ENCODE measurements around the gene ARHGEF39. TPM values are rescaled to one million over a fixed set of nuclear protein-coding genes. Genes with fewer than 3 reads are reported as not detected.

Gene ARHGEF39, protein sequence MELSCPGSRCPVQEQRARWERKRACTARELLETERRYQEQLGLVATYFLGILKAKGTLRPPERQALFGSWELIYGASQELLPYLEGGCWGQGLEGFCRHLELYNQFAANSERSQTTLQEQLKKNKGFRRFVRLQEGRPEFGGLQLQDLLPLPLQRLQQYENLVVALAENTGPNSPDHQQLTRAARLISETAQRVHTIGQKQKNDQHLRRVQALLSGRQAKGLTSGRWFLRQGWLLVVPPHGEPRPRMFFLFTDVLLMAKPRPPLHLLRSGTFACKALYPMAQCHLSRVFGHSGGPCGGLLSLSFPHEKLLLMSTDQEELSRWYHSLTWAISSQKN
- 13.3 to 18.5 TPM (median 16.1 TPM) in 5 replicates for total RNA-seq (2022; extraction: Qiagen RNA extraction)

DNA sequence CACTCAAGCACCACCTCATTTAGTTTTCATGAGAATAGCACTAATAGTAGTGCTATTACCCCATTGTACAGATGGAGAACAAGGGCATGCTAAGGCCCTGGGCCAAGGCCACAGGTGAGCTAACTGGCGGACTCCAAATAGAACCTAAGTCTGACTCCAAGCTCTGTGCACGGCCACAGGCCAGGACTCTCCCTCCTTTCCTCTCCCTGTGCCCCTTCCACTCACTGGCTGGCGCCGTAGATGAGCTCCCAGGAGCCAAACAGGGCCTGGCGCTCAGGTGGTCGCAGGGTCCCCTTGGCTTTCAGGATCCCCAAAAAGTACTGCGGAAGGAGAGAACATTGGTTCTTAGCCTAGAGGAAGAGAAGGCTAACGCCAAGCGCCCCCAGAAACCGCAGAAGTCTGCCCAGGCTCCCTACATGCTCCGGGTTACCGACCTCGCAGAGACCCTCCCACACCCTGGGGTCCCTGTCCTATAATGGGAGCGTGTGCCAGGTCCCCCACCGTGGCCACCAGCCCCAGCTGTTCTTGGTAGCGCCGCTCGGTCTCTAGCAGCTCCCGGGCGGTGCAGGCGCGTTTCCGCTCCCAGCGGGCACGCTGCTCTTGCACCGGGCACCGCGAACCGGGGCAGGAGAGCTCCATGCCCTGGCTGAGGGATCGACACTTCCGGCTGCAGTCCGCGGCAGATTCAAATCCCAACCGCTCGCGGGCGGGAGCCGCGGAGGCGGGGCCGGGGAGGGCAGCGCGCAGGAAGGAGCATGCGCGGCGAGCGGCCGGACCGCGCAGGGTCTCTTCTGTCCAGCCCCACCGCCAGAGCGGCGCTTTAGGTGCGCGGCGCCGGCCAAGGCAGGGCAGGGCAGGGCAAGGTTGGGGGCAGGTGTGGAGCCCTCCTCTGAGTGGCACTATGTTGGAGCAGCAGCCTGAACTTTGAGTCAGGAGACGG lies at the start of gene ARHGEF39:
TSS of gene ARHGEF39 (minus strand) at position 665 of the 940 bp plus-strand sequence. CDS start at position 639, 26 bp downstream.

GRCh38 chr9:35689542-35690293 lies 24.7 kb upstream of the ARHGEF39 start, which contains the start of gene TPM2:
Gene TPM2, minus strand, starts transcription at chr9:35689925. Its CDS starts 108 bp downstream, at chr9:35689817.

DNA sequence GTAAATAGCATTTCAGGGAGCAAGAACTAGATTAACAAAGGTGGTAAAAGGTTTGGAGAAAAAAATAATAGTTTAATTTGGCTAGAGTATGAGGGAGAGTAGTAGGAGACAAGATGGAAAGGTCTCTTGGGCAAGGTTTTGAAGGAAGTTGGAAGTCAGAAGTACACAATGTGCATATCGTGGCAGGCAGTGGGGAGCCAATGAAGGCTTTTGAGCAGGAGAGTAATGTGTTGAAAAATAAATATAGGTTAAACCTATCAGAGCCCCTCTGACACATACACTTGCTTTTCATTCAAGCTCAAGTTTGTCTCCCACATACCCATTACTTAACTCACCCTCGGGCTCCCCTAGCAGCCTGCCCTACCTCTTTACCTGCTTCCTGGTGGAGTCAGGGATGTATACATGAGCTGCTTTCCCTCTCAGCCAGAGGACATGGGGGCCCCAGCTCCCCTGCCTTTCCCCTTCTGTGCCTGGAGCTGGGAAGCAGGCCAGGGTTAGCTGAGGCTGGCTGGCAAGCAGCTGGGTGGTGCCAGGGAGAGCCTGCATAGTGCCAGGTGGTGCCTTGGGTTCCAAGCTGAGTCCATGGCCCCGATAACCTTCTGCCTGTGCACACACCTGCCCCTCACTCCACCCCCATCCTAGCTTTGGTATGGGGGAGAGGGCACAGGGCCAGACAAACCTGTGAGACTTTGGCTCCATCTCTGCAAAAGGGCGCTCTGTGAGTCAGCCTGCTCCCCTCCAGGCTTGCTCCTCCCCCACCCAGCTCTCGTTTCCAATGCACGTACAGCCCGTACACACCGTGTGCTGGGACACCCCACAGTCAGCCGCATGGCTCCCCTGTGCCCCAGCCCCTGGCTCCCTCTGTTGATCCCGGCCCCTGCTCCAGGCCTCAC lies 8.4 kb upstream of the ARHGEF39 start, which contains the start of gene CA9:
TSS of gene CA9 (plus strand) at position 797 of the 893 bp plus-strand sequence. CDS start at position 829, 32 bp downstream.

DNA sequence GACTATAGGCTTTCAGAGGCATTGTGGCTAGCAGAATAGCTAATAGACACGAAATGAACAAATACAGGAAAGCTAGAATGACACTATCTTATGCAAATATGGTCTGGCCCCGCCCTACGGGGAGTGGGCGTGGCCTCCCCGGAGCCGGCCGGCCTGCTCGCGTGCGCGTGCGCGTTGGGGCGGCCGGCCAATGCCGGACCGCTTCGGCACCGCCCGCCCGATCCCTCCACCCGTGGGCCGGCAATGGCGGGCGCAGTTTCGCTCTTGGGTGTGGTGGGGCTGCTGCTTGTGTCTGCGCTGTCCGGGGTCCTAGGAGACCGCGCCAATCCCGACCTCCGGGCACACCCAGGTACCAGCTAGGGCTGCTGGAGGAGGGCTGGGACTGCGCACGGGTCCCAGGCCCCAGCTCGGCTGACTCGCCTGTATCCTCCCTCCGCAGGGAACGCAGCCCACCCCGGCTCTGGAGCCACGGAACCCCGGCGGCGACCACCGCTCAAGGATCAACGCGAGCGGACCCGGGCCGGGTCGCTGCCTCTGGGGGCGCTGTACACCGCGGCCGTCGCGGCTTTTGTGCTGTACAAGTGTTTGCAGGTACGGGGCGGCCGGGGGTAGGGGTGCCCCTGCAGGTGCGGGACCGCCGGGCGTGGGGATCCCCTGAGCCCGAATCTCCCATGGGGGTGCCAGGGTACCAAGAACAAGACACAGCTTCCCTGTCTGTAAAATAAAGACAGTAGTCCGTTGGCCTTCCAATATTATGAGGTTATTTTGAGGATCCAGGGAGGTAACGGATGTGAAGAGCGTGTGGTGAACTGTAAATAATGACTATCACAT lies 6.6 kb downstream of the ARHGEF39 start, which contains the start of gene CCDC107:
TSS of gene CCDC107 (plus strand) at position 156 of the 831 bp plus-strand sequence. CDS start at position 244, 88 bp downstream.

GRCh38 chr9:35657546-35658136 lies 7.4 kb downstream of the ARHGEF39 start, which contains the start of gene RMRP:
Gene RMRP, minus strand, starts transcription at chr9:35658019.

DNA sequence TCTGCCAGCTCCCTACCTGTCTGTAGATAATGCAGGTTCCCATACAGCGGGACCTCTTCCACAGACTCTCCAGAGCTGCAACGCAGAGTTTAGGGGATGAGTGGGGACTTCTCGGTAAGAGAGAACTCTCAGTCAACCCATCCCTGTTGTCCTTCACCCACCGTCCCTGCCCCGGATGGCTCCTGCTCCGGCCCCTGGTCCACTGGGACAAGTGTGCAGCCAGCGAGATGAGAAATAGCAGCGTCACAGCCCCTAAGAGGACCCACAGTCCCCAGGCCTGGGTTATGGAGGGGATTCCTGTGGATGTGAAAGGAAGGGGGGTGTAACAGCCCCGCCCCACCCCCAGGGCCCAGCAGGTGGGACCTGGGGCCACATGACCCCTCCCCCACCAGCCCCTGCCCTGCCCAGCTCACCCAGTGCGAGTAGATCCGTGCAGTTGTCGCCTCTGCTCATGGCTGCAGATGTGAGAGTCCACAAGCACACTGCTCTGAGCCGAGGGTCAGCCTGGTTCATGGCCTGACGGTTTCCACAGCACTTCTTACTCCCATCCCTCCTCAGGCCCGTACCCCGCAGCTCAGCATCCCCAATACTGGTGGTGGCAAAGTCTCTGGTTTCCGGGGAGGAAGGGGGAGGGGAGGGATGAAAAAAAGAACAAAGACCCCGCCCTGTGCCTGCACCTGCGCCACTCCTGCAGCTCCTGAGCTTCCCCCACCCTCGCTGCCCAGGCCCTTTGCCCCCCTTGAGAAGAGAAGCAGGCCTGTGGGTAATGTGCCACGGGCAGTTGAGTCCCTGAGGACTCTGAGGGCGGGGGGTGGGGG lies 14.4 kb downstream of the ARHGEF39 start, which contains the start of gene SIT1:
TSS of gene SIT1 (minus strand) at position 591 of the 818 bp plus-strand sequence. CDS start at position 513, 78 bp downstream.

GRCh38 chr9:35618325-35618727 lies 46.7 kb downstream of the ARHGEF39 start, which contains the start of gene CD72:
Gene CD72, minus strand, starts transcription at chr9:35618413. Its CDS starts 110 bp downstream, at chr9:35618303.

Other genes starting within 250 kb of the ARHGEF39 start
- gene RUSC2, start 175.1 kb downstream of the ARHGEF39 start, total RNA-seq (2022; extraction: Qiagen RNA extraction), result 24.4 to 34.4 TPM (median 34.1 TPM) in 5 replicates
- 25.8 to 30.3 TPM (median 29.8 TPM) in 5 replicates for gene TESK1, start 59.9 kb downstream of the ARHGEF39 start, total RNA-seq (2022; extraction: Qiagen RNA extraction)
- 0.14 to 0.36 TPM (median 0.23 TPM) in 3 of 5 replicates, not detected in the others for gene CD72, start 46.8 kb downstream of the ARHGEF39 start, total RNA-seq (2022; extraction: Qiagen RNA extraction)
- not detected in 5 replicates for gene SIT1, start 14.3 kb downstream of the ARHGEF39 start, total RNA-seq (2022; extraction: Qiagen RNA extraction)
- 8.1 to 20.9 TPM (median 15.0 TPM) in 4 of 5 replicates, not detected in the other for gene RMRP, start 7.2 kb downstream of the ARHGEF39 start, total RNA-seq (2022; extraction: Qiagen RNA extraction)
- gene CCDC107, start 6.9 kb downstream of the ARHGEF39 start, total RNA-seq (2022; extraction: Qiagen RNA extraction), result 25.1 to 32.0 TPM (median 29.7 TPM) in 5 replicates
- gene CA9, start 8.7 kb upstream of the ARHGEF39 start, total RNA-seq (2022; extraction: Qiagen RNA extraction), result 4.2 to 8.9 TPM (median 6.4 TPM) in 5 replicates
- gene TPM2, start 24.7 kb upstream of the ARHGEF39 start, total RNA-seq (2022; extraction: Qiagen RNA extraction), result 632 to 703 TPM (median 690 TPM) in 5 replicates
- gene TLN1, start 67.0 kb upstream of the ARHGEF39 start, total RNA-seq (2022; extraction: Qiagen RNA extraction), result 115 to 134 TPM (median 121 TPM) in 5 replicates
- gene CREB3, start 67.5 kb upstream of the ARHGEF39 start, total RNA-seq (2022; extraction: Qiagen RNA extraction), result 57.0 to 61.1 TPM (median 57.9 TPM) in 5 replicates
- 28.0 to 39.6 TPM (median 34.5 TPM) in 5 replicates for gene GBA2, start 84.0 kb upstream of the ARHGEF39 start, total RNA-seq (2022; extraction: Qiagen RNA extraction)
- 12.2 to 16.2 TPM (median 15.3 TPM) in 5 replicates for gene RGP1, start 84.1 kb upstream of the ARHGEF39 start, total RNA-seq (2022; extraction: Qiagen RNA extraction)
- gene MSMP, start 89.1 kb upstream of the ARHGEF39 start, total RNA-seq (2022; extraction: Qiagen RNA extraction), result not detected in 5 replicates
- 4.8 to 6.6 TPM (median 5.5 TPM) in 5 replicates for gene NPR2, start 126.4 kb upstream of the ARHGEF39 start, total RNA-seq (2022; extraction: Qiagen RNA extraction)
- gene SPAG8, start 147.1 kb upstream of the ARHGEF39 start, total RNA-seq (2022; extraction: Qiagen RNA extraction), result 0.34 to 0.74 TPM (median 0.56 TPM) in 5 replicates
- gene HINT2, start 149.8 kb upstream of the ARHGEF39 start, total RNA-seq (2022; extraction: Qiagen RNA extraction), result 72.1 to 115 TPM (median 100 TPM) in 5 replicates
- not detected in 5 replicates for gene FAM221B, start 163.5 kb upstream of the ARHGEF39 start, total RNA-seq (2022; extraction: Qiagen RNA extraction)
- 2.0 to 4.0 TPM (median 3.5 TPM) in 5 replicates for gene TMEM8B, start 164.0 kb upstream of the ARHGEF39 start, total RNA-seq (2022; extraction: Qiagen RNA extraction)
- gene OR13J1, start 205.2 kb upstream of the ARHGEF39 start, total RNA-seq (2022; extraction: Qiagen RNA extraction), result not detected in 5 replicates
- gene HRCT1, start 241.0 kb upstream of the ARHGEF39 start, total RNA-seq (2022; extraction: Qiagen RNA extraction), result 0.32 to 0.51 TPM (median 0.40 TPM) in 5 replicates
- 0.13 TPM in 1 of 5 replicates, not detected in the others for gene SPAAR, start 244.3 kb upstream of the ARHGEF39 start, total RNA-seq (2022; extraction: Qiagen RNA extraction)

Data from A549 treated with Mapracorat at 1 μM for 4 hours (cell line).